Limb (tissue), 2 donors: ENCODE measurements around the gene SCARB2.
A peak's percentile ranks its signal among the peaks of the same experiment; 100 is the strongest.

Experiments
- DNase-seq, 2 donors: peaks; one replicate each; pipeline ENCODE4 v3.0.0-alpha.2; 2016; ENCODE audit errors: extremely low spot score in 2 of 2

Gene SCARB2

DNA sequence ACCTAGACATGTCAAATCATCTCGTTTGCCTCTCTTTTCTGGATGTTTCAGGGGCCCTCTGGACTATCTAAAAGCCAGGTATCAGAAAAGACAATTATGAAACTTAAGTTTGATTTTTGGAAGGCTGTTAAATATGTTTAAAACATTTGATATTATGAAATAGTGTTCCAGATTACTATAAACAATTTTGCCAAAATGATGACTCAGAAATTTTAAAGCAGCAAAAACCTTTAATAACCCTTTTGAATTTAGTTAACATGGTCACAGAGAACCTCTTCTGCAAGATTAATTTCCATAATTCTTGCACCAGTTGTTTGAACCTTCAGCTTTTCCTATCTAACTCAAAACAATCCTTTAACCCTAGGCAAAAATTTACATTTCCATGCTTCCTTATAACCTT lies 19.1 kb upstream of the SCARB2 start:
- no peak for DNase-seq

DNA sequence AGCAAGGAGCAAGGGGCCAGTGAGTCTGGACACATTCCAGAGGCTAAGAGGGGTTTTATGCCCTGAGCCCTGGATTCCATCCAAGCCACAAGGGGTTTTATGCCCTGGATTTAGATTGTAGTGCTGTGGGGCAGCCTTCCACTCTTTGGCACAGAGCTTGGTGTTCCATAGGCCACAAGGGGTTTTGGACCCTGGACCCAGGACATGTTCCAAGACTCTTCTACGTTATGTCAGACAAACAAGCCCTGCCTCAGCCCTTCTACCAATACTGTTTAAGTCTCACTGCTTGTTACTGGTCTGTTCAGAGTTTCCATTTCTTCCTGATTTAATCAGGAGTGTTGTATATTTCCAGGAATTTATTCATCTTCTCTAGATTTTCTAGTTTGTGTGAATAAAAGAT lies 12.8 kb upstream of the SCARB2 start:
- no peak for DNase-seq

DNA sequence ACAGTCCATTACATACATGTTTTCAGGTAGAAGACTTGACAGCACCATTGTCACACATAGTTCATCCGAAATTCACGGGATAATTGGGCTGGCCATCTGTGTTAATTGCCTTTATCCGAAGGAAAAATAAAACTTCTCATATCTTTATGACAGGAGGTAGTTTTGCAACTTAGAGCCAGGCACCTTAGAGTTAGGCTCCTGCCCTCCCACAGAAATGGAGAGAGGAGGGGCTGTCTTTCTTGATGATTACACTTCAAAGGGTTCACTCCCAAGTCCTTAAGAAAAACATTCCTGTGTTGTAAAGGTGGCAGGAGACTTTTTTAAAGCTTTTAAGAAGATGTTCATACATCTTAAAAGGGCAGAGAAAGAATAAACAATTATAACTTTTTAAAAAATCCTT lies 10.5 kb upstream of the SCARB2 start:
- no peak for DNase-seq

DNA sequence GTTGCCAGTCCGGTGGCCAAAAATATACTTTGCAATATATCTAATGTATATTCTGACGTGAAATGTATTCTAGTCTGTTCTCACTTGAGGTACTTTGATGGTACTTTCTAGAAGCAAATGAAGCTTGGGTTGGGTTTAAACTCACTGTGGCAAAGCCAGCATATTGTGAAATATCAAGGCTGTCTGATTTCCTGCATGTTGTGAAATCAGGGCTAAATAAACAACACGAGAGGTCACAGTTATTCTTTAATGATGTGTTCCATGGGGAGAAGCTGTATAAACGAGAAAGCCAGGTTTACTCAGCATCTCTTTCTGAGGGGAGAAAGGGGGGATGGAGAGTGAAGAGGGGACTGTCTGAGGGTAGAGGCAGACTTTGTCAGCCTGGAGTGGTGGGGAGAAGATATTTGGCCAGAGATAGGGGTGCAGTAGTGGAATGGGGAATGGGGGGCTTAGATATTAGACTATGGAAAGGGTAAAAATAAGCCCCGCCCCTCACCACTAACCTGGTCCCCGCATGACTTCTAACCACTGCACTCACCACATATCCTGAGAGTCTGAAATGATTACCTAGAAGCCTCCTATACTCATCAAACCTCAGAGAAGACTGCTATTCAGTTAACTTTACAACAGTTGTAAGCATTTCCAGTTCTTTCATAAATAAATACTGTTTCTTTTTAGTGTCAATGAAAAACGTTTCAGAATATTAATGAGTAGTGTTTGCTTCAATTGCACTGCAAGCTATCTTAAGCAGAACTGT lies 5.9 kb upstream of the SCARB2 start:
- DNase-seq = no peak

DNA sequence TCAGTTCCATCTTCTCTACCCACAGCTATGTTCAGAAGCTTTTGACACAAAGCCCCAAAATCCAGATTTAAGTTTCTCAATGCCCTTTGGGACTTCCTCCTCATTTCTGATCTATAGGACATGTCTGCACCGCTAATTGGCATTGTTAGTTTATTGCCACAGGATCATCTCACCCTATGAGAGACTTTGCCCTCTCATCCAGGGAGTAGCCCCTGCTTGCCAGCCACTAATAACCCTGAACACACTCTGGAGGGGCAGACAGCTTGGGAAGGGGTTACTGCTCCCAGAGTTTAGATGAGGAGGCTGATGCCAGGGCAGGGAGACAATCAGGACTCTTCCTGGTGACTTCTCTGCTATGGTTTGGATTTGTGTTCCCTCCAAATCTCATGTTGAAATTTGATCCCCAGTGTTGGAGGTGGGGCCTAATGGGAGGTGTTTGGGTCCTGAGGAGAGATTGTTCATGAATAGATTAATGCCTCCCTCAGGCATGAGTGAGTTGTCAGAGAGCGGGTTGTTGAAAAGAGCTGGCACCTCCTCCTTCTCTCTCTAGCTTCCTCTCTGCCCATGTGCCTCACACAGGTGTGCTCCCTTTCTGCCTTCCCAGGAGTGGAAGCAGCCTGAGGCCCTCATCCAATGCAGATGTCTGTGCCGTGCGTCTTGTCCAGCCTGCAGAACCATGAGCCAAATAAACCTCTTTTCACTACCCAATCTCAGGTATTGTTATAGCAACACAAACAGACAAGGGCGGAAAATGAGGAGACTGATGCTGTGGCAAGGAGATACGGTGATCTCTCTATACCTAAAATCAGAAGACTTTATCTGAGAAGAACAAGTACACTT lies 3.6 kb upstream of the SCARB2 start:
- no peak for DNase-seq

DNA sequence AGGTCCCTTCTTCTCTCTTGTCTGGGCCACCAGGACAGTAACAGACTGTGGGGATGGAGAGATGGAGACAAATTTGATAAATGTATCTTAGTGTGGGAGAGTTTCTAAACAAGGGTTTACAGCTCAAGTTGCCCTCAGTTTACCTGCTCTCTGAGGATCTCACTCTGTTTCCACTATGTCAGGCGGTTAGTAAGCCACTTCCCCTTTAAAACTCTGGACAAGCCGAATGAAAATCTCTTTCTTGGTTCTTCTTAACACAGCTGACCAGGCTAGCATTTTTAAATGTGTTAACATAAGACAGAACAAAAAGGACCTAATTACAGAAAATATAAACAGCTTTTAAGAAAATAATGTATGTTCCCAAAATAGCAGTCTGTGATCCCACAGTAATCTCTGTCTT lies 2.9 kb upstream of the SCARB2 start:
- no peak for DNase-seq

DNA sequence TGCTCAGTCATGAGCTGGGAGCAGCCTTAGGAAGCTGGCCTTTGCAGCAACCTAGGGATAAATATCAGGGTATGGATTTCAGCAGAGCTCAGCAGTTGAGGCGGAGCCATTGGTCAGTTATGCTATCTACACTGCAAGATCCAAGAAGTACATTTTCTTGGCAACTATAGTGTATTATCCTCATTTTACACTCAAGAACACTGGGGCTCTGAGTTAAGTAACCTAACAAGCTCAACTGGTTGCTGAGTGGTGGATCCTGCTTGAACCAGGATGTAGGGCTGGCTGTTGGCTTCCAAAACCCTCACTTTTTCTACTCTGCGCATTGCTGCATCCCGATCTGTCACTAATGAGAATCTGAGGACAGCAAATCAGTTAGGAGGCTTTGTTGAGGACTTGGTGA lies 1.5 kb upstream of the SCARB2 start:
- no peak for DNase-seq

DNA sequence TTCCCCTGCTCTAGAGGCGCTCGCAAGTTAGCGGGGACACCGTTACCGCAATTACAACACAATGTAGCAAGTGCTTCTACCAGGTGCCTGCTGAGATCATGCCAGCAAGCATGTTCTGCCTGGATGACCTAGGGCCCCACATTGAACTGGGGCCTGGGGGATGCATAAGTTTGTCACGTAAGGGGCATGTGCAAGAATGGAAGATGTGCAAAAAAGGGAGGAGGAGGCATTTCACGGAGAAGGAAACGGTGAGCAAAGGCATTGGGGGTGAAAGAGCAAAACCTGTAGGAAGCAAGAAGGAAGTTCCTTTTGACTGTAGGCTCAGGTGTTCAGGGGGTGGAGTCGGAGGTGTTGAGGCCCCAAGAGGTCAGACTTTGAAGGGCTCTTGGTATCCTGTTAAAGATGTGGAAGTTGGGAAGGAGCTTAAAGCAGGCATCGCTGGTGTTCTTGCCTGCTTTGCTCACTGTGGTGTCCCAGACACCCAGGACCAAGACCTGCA lies 602 bp upstream of the SCARB2 start:
- DNase-seq = no peak

DNA sequence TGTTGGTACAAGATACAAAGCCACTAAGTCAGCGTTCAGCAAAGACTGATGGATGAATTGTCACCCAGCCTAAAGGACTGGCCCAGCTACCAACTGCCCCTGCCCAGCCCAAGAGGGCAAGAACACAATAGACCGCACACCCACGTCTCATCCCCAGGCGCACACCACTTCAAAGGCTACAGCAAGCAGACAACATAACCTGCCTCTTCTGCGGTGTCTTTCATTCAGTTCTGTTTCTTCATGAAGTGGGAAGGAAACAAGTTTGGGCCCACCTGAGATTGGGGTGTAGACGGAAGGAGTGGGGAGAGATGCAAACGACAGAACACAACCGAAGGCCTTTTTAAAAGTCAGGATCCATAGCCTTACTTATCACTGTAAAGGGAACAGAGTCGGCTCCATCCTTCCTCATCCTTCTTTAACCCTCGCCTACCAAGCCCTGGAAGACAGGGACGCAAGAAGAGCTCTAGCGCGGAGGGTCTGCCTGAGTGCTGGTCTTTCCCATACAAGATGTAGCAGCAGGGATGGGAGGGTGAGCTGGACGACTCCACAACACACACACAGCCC lies 691 bp downstream of the SCARB2 start:
- peak in 1 of 2 donors; percentile 41 for DNase-seq

DNA sequence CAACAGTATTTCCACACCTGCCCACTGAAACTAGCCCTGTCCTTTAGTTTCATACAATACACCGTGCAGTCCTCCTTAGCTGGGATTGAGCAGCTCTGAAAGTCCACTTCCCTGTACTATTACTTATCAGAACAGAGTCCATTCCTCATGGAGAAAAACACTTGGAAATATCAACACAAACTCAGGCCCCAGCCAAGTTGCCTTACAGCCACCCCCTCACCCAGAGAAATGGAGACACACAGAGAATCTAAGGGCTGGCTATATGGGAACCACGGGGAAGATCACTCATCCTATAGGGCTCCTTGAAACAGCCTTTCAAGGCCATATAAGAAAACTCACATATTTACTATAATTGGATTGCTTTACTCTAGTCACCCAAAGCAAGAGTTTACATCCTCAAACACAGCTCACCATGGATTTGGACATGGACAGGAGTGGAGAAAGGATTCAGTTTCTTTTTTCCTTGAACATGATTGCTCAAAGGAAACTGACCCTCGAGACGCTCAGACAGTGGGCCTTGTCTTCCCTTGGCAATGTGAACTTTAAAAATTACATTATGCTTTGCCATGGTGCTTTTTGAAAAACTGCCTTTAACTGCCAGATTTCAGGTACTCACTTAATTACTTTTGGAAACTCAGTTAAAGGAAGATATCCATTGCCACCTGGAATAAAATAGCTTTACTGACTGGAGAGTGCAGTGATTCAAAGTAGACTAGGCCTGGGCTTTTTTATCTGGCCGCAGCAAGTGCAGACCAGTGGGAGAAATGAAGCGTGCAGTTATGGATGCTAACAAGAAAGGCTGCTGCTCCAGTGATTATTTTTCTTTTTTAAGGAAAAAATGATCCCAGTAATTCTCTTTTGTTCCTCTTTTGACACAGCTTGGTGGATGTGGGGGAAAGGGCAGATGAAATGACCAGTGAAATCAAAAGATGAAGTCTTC lies 1.6 kb downstream of the SCARB2 start:
- no peak for DNase-seq

DNA sequence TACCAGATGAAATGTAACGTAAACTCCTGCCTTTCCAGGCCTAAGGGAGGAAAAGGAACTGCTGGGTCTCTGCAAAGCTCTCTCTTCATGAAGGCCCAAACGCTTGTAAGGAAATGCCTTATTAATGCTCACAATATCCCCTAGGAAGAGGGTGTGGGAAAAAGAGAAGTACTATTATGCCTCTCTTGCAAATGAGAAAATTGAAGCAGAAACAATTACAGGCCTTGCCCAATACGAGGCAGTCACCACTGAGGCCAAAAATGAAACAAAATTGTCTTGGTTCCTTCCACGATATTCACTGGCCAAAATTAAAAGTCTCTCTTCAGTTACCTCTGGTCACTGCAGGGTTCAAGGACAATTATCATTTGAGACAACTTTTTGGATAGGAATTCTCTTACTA lies 3.2 kb downstream of the SCARB2 start:
- no peak for DNase-seq

DNA sequence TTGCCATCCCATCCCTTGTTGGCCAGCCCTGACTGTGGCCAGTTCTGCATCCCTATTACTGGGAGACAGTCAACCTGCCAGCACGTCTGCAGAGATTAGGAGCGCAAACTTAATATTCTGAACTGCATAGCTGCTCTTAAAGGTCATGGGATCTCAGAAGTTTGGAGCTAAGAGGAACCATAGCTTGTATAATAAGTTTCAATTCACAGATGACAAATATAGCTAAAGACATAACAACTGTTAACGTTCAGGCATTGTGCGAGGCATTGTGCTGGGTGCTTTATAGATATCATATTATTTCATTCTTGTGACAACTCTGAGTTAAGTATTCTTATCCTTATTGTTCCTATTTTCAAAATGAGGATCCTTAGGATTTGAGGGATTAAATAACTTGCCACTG lies 3.7 kb downstream of the SCARB2 start:
- DNase-seq = no peak

DNA sequence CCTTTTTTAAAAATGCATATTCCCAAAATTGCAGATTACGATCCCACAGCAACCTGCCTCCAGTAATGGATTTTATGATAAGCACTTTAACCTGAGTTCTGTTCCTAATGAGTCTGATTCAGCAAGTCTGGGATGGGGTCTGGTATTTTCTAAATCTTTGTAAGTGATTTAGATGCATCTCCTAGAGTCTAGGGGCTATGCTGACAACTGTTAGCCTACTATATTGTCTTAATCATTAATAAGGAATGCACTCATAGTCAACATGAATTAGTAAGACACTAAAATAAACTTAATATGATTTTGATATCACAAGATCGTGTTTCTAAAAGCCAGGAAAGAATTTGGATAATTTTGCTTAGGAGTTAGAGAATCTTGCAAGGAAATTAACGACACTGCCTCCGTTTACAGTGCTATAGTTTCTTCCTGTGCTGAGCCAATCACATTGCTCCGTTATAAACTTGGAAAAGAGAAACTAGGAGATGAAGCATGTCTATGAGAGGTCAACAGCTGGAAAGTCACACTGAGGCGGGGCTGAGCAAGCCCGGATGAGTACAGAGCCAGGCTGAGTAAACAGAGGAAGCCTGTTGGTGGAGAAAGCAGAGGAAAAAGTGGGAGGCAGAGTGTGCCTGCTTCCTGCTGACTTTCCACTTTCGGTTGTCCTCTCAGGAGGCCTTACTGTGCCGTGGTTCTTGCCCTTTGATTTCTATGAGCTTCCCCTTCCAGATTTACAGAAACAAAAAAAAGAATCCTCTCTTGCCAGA lies 5.4 kb downstream of the SCARB2 start:
- peak in 1 of 2 donors; percentile 49 for DNase-seq

DNA sequence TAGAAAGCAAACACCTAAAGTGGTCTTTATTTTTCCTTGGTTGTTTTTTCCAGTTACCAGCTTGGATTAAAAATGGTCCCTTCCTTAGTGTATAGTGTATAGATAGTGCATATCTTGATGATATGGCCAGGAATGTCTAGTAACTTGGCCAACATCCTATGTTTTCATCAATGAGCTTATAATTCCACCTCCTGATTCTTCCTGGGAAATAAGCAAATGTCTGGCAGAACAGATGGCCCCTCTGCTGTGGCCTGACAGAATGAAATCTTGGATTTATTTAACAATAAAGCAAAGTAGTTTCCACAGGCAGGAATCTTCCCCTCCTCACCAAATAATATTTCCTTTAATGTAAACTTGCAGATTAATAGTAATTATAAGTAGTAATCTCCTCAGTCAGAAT lies 6.1 kb downstream of the SCARB2 start:
- DNase-seq = no peak

DNA sequence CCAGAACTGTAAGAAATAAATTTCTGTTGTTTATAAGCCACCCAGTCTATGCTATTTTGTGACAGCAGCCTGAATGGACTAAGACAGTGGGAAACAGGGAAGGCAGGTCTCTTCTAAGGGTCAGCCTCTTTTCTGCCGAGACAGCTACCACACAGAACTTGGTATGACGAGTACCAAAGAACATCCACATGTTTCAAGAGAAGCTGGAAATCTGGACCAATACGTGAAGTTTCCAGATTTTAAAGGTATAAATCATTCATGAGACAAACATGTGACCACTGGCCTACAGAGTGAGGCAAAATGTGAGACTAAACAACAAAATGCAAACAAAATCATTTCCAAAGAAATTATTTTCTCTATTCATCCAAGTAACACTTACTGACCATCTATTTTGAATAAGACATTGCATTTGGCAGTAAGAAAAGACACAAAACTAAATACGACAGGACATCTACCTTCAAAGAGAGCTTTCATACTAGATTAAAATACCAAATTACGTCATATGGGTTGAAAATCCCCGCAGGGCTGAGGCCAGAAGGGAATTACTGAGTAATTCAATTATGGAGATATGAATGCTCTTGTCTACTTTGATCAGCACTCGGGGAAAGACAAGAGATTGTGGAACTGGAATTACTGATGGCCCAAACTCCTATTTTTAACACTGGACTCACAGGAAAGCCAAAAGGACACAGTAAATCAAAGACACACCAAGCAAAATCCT lies 7.2 kb downstream of the SCARB2 start:
- DNase-seq = no peak

DNA sequence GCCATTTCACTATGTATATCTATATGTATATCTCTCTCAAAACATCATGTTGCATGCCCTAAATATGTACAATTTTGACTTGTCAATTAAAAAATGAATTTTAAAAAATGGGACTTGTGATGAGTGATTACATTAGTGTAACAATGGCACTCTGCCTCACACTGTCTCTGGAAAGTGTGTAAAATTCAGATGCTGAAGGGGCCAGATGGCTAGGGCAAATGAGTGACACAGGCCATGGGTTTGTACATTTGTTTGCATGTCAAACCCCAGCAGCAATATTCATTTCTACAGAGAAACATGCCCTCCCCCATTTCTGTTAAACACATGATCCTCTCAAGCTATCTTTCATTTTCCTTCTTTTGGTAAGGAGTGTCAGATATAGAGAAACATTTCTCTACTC lies 8.1 kb downstream of the SCARB2 start:
- no peak for DNase-seq

DNA sequence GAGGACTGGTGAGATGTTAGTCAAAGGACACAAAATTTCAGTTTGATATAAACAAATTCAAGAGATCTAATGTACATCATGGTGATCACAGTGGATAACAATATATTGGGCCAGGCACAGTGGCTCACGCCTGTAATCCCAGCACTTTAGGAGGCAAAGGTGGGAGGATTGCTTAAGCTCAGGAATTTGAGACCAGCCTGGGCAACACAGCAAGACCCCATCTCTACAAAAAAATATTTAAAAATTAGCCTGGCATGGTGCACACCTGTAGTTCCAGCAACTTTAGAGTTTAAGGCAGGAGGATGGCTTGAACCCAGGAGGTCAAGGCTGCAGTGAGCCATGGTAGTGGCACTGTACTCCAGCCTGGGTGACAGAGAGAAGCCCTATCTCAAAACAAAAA lies 8.7 kb downstream of the SCARB2 start:
- no peak for DNase-seq

DNA sequence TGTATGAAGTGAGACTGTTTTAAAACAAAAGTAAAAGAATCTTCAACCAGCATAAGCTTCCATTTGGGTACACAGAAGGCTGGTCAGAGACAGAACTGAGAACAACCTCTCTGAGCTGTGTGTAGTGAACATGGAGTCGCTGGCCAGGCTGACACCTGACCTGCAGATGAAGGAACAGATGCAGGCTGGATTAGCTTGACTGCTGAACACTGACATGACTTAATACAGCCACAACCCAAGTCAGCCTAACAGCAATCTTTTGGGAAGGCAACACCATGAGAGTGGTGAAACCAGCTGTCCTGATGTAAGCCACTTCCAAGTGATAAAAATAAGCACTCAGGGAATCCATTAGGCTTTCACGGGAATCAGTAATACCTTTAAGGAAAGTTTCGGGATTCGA lies 10.1 kb downstream of the SCARB2 start:
- DNase-seq = no peak

DNA sequence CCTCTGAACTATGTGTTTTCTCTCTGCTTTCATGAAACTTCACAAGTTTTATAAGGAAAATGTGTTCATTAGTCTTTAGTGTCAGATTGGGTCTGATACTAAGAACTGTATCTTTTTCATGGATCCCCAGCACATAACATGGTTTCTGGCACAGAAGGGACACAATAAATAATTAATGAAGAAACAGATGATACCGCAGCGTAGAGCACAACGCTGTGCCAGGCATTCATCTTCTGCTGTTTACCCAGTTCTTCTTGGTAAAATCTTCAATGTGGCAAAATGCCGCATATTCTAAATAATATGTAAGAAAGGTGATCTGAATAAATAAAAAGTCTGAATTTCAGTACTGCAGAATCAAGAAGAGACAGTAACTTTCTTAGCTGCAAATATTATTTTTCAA lies 12.3 kb downstream of the SCARB2 start:
- DNase-seq = no peak

DNA sequence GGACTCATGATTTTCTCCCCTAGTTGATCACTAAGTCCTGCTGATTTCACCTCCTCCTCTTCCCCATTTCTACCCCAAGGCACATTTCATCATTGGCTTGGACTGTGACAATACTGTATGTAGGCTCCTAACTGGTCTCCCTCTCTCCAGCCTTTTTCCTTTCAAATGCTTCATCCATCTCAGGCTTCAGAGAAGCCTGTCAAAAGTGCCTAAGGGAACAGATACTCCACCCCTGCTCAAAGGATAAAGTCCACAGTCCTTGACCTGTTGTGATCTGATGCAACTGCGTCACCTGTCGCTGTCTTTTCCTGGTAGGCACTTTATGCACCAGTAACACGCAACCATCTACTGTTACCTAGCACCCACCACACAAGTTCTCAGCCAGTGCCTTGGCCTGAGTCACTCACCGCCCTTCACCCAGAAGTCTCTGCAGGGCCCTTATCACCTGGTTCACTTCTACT lies 12.8 kb downstream of the SCARB2 start:
- DNase-seq = no peak
